ENCODE data around the gene MAPK8IP2.

The MAPK8IP2 gene

DNA sequence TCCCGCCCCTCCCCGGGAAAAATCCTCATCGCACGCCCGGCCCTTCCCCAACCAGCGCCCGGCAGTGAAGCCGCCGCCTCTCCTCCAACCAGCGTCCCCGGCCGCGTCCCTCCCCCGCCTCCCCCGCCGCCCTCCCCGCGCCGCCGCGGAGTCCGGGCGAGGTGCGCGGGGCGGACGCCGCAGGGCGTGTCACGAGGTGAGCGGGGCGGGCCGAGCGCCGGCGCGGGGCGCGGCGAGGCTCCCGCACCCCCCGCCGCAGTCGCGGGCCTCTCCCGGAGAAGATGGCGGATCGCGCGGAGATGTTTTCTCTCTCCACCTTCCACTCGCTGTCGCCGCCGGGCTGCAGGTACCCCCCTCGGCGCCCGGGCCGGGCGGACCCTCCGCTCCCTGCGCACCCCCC, at the start of gene MAPK8IP2:
TSS of gene MAPK8IP2 (plus strand) at position 256 of the 400 bp plus-strand sequence. CDS start at position 282, 26 bp downstream.
- DNase-seq = peak; percentile 58

- DNase-seq = no peak
Observed at GRCh38 chr22:50551160-50551752, 49.3 kb upstream of the MAPK8IP2 start.

- no peak for DNase-seq
Observed at GRCh38 chr22:50553310-50553709, 47.3 kb upstream of the MAPK8IP2 start.

DNA sequence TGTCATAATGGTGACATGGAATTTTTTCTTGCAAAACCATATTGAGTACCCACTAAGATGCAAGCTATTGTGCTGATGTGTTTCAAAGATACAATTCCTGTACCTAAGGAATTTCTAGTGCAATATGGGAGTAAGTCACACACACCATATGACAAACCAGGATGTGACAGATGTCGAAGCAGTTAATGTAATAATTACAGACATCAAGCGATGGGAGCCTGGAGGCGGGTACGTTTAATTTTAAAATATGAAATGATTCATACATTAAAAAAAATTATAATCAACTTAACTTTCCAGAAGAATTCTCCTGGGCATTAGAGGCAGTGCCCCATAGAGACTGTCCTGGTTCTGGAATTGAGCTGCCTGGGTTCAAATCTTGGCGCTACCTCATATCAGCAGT, 43.9 kb upstream of the MAPK8IP2 start:
- DNase-seq = peak; percentile 8

DNA sequence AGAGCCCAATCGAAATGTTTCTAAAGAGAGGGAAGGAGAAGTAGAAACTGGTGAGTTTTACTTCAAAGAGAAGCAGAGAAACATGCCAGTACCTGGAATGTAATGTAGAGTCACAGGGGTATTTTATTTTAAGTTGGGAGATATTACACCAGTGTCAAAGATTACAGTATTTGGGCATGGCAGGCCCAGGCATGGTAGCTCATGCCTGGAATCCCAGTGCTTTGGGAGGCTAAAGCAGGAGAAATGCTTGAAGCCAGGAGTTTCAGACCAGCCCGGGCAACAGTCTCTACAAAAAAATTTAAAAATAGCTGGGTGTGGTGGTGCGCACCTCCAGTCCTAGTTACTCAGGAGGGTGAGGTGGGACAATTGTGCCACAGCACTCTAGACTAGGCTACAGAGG, 40.6 kb upstream of the MAPK8IP2 start:
- DNase-seq = no peak

DNA sequence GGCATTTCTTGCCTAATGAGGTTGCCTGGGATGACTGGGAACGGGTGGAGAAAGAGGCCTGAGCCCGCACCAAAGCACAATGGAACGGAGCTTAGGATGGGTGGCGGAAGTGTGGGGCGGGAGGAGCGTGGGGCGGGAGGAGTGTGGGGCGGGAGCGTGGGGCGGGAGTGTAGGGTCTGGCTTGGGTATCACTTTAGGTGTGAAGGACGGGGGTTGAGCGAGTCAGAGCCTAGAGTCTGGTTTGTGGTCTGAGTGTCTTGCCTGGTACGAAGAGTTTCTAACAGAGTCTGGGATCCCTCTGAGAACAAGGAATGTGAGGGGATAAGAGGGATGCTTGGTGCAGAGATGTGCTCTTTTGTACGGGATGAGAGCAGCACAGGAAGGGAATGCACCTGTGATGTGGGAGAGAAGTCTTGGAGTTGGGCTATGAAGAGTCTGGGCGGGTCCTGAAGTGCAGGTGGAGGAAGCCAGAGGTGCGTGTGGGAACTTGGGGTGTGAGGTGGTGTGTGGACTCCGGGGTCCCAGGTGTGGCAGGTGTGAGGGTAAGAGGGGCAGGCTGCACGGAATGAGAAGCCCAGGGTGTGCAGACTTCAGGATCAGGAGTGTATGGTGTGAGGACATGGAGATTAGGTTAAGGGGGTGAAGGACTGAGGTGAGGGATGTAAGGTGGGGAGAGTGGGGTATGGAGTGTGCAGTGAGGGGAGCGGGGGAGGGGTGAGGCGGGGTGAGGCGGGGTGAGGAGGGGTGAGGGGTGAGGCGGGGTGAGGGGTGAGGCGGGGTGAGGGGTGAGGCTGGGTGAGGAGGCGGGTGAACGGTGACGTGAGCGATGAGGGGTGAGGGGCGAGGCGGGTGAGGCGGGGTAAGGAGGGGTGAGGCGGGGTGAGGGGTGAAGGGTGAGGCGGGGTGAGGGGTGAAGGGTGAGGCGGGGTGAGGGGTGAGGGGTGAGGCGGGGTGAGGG, 38.9 kb upstream of the MAPK8IP2 start:
- no peak for DNase-seq

GRCh38 chr22:50562523-50563412, 37.8 kb upstream of the MAPK8IP2 start, which contains the start of gene SYCE3:
SYCE3 (minus strand) TSS chr22:50562919; CDS start chr22:50556405, 6,514 bp downstream.
- peak; percentile 98 for DNase-seq

DNA sequence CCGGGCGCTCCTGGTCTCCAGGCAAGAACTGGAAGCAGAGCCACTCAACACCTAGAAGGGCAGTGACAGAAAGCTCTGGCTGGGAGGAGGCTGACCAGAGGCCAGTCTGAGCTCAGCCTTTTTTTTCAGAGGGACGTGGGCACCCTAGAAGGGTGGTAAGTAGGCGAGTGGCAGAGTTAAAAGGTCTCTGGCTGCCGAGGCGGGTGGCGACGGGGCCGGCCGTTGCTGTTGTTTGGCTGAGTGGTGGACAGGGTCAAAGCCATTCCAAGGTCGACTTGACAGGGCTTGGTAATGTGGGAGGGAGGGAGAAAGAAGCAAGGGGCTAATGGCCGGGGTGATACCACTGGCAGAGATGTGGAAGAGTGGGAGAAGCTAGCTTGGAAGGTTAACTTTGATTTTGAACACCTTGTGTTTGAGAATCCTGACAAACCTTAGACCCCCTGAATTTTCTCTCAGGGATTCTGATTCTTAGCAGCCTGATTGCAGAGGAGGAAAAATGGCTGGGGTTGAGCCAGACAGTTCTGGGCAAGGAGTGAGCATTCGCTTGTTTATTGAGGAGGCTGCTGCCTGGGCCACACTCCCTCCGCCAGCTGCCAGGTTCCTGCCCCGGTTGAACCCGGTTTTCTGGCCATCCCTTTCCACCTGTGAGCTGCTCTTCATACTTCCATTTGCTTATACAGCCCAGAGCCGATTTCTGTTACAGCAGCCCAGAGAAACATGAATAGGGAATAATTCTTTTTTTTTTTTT, 37.0 kb upstream of the MAPK8IP2 start:
- DNase-seq = no peak

DNA sequence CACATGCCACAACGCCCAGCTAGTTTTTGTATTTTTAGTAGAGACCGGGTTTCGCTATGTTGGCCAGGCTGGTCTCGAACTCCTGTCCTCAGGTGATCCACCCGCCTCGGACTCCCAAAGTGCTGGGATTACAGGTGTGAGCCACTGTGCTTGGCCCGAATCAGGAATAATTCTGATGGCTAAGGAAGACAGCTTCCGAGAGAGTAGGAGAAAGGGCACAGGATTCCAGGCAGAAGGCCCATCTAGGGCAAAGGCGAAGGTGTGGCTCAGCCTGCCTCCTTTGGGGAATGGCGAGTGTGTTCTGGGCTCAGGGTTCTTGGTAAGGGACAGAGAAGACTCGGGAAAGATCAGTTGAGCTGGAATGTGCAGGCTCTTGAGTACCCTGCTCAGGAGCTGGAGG, 36.3 kb upstream of the MAPK8IP2 start:
- no peak for DNase-seq

DNA sequence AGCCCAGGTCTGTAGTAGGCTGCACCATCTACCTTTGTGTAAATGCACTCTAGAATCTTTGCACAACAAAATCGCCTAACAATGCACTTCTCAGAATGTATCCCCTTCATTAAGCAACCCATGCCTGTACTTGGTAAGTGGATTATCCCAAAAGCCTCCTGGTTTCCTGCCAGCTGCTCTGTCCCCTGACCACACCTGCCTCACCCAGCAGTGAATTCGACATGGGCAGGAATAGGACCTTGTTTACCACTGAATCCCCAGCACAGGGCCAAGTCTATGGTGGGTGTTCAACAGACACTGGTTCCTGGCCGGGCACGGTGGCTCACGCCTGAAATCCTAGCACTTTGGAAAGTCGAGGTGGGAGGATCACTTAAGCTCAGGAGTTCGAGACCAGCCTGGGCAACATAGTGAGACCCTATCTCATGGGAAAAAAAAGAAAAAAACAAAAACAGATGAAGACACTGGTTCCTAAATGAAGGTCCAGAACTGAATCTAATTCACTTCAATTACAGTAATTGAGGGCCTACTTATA, 32.8 kb upstream of the MAPK8IP2 start:
- DNase-seq = no peak

- no peak for DNase-seq
Observed at GRCh38 chr22:50568626-50569025, 32.0 kb upstream of the MAPK8IP2 start.

- DNase-seq = no peak
Observed at GRCh38 chr22:50569041-50569459, 31.5 kb upstream of the MAPK8IP2 start.

DNA sequence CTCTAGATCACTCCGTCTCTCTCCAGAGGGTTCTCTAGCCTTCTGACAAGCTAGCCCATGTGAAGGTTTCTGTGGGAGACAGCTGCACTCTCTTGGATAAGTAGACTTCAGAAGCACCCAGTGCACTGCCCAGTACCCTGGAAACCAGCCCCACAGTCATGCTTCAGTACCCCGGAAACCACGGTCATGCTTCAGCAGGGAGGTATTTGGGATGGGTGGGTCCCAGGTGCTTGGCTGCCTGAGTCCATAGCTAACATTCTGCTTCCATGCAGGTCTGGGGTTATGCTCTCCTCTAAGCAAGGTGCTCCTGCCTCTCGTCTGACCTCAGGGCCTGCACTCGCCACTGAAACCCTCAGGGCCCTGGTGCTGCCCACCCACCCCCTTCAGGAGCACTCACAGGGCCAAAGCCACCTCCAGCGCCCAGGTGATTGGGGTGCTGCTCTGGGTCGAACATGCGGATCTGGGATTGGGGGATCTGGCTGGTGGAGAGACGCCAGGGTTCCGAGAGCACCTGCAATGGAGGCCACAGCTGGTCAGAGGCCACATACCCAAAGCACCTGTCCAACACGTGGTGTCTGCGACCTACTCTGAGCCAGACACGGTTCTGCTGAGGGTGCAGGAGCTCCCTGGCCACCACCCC, 30.6 kb upstream of the MAPK8IP2 start:
- DNase-seq = no peak

GRCh38 chr22:50570861-50571260, 29.7 kb upstream of the MAPK8IP2 start:
- DNase-seq = no peak

- DNase-seq = no peak
Observed at GRCh38 chr22:50571264-50572175, 29.1 kb upstream of the MAPK8IP2 start.

DNA sequence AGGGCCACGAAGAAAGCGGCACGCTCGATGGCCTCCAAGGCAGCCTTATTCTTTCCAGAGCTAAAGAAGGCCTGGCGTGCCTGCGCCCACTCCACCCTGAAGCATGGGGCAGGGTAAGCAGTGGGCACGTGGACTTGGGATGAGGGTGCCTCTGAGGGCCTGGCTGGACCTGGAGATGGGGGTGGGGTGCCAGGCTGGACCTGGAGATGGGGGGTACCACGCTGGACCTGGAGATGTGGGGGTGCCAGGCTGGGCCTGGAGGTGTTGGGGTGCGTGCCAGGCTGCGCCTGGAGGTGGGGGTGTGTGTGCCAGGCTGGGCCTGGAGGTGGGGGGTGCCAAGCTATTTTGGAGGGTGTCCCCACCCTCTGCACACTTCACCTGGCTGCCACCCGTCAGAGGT, 27.6 kb upstream of the MAPK8IP2 start:
- DNase-seq = no peak

DNA sequence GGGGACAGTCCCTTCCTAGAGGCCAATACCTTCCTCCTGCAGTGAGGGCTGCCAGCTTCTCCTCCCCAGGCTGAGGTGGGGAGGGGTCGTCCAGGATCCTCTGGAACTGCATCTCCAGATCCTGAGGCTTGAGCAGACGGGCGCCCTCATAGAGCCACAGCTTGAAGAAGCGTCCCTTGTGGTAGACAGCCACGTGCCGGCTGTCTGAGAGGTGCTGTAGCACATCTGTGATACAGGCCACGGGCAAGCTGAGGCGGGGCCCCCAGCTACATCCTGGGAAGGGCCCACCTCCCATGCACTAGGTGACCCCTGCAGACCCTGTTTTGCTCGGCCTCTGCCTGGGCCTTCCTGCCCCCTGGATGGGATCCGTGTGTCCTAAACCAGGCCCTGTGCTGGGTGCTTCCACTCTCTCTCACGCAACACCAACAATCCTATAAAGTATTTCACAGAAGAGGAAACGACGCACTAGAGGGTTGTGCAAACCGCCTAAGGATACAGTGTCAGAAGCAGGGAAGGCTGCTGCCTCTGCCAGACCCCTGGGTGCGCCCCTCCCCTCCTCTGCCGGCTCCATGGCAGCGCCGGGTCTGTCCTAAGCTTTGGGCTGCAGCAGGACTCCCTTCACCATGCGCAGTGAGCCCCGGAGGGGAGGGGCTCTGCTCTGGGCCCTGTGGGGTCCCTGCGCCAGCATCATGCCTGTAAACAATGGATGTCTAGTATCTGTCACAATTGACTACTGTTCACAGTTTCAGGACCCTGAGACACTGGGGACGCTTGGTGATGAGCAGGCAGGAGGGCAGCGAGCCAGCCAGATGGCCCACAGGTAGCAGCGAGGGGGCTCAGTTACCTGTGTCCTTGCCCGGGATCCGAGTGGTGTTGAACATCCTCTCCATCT, 26.9 kb upstream of the MAPK8IP2 start:
- no peak for DNase-seq

- DNase-seq = no peak
Observed at GRCh38 chr22:50574383-50574755, 26.2 kb upstream of the MAPK8IP2 start.

- no peak for DNase-seq
Observed at GRCh38 chr22:50575426-50575941, 25.1 kb upstream of the MAPK8IP2 start.

Measured in NCI-H2171 (cell line).